ENCODE measurements around the gene CD1C.
"Not testable (repeated sequence)": the region's sequence is repeated elsewhere in the genome, so short reads cannot be mapped to it uniquely, and the experiment has no call there.

The CD1C gene

DNA sequence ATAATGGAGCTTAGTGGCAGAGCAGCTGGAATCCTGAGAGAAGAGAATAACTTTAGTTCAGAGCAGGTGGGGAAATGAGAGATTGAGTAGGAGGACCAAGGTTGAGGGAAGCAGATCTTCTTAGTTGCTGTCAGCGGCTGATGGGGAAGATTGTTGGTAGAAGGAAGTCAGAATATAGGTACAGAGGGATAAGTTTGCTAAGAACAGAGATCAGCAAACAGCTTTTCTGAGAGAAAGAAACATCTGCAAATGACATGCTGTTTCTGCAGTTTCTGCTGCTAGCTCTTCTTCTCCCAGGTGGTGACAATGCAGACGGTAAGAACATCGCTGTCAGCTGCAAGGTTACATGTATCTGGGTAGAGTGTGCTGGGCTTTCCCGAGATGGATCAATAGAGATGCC lies at the start of gene CD1C:
CD1C (plus strand) TSS at position 113 of the 400 bp plus-strand sequence; CDS start at position 255, 142 bp downstream.
- no peak for DNase-seq

DNA sequence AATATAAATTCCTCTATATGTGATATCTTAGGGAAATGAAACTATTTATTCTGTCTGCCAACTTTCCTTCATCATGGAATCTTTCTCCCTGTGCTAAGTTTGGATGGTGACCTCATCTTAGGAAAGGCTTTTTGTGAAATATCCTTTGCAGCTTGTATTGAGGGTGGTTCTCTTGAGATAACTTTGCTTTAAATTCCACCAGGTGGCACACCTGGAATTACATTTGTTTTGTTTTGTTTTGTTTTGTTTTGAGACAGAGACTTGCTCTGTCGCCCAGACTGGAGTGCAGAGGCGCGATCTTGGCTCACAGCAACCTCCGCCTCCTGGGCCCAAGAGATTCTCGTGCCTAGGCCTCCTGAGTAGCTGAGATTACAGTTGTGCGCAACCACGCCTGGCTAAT lies 43.1 kb upstream of the CD1C start:
- no peak for DNase-seq

DNA sequence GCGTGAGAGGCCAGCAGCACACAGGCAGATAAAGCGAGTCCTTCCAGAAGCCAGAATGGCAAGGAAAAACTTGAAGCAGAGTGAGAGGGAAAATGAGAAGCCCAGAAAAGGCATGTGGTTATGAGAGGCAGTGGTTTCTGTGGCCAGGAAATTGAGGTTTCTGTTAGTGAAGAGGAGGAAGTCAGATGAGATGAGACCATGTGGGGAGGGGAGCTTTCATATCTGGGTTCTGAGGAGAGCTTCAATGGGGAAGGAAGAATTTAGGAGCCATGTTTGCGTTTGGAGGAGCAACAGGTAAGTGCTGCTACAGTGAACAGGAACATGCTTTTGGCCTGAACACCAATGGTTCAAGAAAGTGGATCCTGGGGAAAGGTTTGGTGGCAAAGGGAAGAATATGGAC lies 41.6 kb upstream of the CD1C start:
- DNase-seq = no peak

DNA sequence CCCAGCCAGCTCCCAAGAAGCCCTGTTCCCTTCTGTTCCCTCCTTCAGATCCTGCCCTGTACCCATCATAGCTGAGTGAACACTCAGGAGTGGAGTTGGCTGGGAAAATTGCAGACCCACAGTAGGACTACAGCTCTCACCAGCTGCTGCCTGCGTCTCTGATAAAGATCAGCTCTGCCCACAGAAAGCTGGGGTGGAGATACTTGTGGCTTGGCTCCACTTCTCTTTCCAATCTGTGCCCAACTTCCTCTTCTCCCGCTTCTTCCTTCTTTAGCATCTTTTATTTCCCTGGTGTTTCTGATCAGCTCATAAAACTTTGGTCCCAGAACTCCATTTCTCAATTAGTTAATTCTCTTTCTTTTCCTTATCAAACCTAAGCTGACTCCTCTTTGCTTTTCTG lies 41.0 kb upstream of the CD1C start:
- DNase-seq = no peak

DNA sequence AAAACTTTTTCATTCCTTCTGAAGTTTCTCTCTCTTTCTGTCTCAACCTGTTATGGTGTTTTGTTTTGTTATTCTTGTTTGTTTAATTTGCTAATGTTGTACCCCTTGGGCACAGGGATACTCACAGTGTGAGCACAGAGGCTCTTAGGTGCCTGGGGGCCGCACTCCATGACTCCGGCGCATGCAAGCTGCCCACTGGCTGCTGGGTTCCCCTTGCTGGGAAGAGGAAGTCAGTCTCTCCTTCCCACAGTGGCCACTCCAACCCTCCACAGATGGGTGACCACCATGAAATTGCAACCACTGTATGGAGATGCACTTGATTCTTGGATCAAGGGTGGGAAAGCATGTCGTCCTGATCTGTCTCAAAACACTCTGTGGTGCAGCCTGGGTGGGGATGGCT lies 40.1 kb upstream of the CD1C start:
- no peak for DNase-seq

DNA sequence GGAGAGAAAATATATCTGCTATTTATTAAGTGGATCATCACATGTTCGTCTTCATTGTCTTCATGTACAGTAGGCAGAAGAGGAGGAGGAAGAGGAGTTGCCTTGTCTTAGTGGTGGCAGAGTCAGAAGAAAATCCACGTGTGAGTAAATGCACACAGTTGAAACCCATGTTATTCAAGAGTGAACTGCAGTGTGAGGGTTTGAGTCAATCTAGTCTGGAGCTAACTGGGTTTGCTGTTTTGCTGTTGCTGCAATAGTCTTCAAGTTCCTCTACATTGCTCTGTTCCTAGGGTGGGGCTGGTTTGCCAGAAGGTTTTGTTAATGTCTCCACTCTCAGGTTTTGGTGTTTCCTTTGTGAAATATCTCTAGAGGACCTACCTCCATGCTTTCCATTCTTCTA lies 38.6 kb upstream of the CD1C start:
- no peak for DNase-seq

DNA sequence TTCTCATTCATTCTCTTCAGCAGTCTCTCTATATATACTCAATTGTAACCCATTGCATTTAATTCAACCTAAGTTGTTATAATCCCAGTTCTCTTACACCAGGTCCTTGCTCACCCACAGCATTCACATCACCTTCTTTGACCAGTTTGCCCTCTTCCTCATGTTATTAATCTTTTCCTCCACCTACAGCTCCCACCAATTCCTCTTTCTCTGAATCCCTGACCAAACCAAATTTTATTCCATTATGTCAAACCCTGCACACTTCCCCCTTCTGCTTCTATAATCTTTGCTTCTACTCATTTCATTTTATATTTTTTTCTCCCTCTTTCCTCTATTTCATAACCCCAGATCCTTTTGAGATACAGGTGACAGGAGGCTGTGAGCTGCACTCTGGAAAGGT lies 34.1 kb upstream of the CD1C start:
- no peak for DNase-seq

DNA sequence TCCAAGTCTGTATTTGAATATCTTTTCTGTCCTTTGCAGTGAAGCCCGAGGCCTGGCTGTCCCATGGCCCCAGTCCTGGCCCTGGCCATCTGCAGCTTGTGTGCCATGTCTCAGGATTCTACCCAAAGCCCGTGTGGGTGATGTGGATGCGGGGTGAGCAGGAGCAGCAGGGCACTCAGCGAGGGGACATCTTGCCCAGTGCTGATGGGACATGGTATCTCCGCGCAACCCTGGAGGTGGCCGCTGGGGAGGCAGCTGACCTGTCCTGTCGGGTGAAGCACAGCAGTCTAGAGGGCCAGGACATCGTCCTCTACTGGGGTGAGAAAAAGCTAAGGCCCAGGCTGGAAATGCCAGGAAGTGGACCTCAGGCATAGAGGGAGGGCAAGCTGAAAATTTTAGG lies 33.0 kb upstream of the CD1C start:
- not testable (repeated sequence) for DNase-seq

DNA sequence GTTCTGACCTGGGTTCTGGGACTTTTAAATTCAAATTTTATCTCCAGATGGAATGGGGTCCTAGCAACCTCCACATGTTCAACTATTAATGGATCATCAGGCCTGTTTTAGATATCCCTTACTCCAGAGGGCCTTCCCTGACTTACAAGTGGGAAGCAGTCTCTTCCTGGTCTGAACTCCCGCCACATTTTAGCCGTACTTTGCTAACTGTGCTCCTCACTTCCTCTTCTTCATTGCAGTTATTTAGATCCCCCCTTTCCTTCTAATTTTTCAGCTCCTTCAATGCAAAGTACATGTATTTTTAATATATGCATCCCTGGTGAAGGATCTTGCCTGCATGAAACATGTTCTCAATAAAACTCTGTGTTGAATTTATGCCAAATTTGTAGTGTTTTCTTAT lies 31.8 kb upstream of the CD1C start:
- no peak for DNase-seq

DNA sequence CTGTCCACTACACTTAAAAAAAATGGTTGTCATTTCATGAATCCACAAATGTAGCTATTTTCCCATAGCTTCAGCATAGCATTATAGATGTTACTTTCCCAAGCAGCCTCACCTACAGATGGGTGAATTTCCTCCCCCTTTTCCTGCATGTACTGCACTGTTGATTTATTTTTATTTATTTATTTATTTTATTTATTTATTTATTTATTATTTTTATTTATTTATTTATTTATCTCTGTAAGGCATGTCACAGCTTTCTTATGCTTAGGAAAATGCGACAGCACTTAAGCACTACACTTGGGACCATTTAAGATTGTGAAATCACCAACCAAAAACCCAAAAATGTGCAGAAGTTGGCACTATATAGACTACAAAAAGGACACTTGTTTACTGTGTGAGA lies 30.6 kb upstream of the CD1C start:
- no peak for DNase-seq

DNA sequence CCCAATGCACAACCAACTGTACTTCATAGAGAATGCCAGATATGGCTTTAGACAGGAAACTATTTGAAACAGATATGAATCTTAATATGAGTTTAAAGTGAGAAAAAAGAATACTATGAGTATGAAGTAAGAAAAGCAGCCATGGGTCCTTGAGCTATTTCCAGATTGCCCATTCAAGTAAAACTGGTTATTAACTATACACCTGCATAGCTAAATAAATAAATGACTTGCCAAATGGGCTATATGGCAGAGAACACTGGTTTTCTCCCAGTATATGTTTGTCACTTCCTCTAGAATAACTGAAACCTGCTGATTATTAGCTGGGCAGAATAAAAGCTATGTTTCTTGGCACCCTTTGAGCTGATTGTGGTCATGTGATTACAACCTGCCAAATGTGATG lies 17.0 kb upstream of the CD1C start:
- DNase-seq = no peak

DNA sequence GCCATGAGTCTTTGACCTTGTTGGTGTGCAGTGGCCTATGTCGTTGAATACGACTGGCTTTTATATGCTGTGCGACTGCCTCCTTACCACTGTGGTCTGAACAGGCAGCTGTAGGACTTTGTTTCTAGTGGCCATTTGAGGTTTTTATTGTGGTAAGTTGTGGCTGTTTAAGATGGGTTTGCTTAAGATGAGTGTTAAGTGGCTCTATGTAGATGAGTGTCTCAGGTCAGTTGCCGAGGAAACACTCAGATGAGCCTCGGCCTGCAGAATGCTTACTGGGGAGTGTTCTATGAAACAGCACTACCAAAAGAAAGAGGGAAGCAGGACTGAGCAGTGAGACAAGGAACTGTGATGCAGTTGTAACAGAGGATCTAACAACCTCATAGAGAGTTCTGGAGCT lies 14.9 kb upstream of the CD1C start:
- DNase-seq = no peak

DNA sequence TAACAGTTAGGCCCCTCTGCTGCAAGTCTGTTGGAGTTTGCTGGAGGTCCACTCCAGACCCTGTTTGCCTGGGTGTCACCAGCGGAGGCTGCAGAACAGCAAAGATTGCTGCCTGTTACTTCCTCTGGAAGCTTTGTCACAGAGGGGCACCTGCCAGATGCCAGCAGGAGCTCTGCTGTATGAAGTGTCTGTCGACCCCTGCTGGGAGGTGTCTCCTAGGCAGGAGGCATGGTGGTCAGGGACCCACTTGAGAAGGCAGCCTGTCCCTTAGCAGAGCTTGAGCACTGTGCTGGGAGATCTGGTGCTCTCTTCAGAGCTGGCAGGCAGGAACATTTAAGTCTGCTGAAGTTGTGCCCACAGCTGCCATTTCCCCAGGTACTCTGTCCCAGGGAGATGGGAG lies 7.3 kb upstream of the CD1C start:
- DNase-seq = not testable (repeated sequence)

DNA sequence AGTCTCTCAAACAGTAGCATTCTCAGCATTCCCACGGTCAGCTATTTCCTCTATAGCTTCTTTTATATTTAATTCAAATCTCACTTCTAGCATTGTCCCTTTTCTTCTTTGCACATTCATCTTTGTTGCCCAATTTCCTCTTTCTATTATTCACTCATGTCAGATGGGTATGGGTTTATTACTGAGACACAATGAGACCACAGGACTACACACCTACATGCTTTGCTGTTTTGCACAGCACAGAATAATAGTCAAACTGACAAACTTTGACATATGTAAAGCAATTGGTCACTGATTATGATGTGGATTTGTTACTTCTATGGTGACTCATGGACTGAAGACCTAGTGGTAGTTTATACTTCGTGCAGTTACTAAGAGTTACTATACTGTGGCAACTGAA lies 5.8 kb upstream of the CD1C start:
- no peak for DNase-seq

DNA sequence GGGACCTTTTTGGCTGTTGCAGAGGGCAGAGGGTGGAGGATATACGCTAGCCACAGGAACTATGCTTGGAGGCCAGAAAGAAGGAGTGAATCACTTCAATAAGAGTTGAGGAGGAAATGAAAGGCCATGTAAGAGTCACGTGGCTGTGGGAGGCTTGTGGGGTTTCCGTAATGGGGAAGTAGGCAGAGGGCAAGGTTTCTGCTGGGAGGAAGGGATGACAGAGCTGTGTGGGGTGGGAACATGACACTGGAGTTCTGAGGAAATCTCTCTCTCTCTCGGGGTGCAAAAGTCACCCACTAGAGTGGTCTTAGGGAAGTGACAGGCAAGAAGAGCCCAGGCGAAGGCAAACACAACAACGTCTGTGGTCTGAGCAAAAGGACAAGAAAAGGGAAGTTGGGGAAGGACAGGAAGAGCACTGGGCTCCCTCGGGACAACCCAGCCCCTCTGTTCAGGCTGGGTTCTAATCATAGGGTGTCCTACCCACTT lies 3.9 kb upstream of the CD1C start:
- no peak for DNase-seq

DNA sequence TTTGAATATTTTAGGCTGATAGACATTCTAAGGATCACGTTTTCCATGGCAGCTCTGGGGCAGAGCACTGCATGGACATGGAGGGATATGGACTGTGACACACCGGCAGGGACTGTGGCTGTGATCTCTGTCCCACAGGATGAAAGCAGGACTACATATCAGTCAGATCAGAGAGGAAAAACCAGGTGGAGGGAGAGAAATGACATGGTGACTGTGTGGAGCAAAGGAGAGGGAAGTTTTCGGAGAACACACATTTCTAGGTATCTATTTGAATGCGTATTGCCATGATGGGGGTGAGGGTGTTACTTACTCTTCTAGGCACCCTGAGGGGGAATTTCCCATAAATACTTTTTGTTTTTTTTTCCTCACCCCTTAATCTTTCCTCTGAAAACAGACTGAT lies 3.2 kb upstream of the CD1C start:
- DNase-seq = no peak

DNA sequence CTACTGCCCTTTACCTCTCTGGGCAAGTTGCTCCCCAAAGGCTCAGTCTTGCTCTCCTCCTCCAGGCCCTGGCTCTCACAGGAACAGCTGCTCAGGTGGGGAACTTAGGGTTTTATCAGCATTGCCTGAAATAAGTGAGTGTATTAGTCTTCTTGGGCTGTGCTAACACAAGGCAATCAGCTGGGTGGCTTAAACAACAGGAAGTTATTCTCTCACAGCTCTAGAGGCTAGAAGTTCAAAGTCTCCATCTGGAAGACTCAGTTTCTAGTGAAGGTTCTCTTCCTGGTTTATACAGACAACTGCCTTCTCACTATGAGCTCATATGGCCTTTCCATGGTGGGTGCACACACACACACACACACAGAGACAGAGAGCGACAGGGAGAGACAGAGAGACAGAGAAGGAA lies 2.8 kb upstream of the CD1C start:
- no peak for DNase-seq

DNA sequence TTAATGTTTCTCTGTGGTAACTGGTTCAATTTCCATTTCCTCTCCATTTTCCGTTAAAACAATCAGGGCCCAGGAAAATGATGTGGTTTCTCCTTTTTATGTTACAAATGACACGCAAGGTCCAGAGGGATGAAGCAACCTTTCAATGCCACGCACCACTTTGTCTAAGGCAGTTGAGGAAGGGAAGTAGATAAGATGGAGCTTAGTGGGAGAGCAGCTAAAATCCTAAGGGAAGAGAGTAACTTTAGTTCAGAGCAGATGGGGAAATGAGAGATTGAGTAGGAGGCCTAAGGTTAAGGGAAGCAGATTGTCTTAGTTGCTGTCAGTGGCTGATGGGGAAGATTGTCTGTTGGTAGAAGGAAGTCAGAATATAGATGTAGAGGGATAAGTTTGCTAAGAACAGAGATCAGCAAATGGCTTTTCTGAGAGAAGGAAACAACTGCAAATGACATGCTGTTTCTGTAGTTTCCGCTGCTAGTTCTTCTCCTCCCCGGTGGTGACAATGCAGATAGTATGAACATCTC lies 660 bp downstream of the CD1C start:
- DNase-seq = no peak

DNA sequence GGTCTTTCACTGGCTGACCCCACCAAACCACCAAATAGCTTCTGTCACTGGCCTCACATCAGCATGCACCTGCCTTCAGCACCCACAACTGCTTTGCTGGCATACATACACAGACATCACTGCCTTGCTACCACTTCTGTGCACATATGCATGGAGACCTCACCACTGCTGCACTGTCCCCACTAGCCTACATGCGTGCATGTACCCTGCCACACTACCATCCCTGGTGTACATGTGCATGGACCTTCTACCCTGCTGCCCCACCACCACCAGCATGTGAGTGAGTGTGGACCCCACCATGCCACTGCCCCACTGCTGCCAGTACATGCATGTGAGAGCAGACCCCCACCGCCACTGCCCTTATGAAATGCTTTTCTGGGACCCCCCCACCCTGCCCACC lies 6.1 kb downstream of the CD1C start:
- DNase-seq = no peak

DNA sequence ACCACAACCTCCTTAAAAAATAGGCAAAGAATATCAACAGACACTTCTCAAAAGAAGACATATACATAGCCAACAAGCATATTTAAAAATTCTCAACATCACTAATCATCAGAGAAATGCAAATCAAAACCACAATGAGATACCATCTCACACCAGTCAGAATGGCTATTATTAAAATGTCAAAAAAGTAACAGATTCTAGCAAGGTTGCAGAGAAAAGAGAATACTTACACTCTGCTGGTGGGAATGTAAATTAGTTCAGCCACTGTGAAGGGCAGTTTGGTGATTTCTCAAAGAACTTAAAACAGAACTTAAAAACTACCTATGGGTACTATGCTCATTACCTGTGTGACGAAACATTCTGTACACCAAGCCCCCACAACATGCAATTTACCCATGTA lies 20.9 kb downstream of the CD1C start:
- DNase-seq = no peak

DNA sequence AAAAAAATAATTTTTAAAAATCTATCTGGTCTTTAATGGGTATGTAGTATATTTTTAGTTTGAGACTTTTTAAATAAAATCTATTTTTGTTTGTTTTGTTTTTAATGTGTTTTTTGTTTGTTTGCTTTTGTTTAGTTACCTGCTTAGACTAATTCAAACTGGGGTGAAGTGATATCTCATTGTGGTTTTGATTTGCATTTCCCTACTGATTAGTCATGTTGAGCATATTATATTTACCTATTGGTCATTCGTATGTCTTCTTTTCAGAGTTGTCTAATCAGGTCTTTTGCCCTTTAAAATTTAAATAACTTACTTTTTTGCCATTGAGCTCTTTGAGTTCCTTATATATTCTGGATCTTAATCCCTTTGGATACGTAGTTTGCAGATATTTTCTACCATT lies 21.3 kb downstream of the CD1C start:
- DNase-seq = no peak

DNA sequence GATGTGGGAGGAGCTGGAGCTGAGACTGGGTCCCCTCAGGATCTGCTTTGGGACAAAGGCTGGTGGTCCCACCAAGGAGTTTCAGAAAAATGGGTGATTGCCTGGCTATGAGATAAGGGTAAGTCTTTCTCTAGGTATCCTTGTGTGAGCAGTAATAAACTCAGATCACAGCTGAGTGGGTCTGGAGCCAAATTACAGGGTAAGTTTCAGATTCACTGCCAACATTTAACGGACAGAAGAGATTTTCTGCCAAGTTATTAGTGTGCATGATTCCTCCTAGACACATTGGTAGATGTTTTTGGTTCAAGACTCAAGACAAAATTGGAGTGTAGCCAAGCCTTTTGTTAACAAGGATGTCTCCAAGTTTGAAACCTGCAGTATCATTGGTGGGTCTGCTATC lies 34.1 kb downstream of the CD1C start:
- DNase-seq = no peak

DNA sequence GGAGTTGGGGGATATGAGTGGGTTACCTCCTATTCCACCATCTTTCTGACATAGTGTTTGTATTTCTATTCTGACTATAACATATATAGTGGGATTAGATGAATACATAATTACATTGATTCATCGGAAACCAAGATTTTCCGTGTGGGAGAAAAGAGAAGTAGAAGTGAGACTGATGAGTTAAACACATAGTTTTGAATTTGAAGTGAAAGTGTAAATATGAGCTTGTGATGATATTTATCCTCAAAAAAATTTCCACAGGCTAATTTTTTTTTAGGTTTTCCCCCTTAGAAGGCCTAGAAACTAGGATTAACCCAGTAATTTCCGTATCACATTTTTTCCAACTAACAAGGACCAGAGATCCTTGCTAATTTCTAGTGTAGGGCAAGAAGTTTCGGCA lies 34.7 kb downstream of the CD1C start:
- DNase-seq = no peak

DNA sequence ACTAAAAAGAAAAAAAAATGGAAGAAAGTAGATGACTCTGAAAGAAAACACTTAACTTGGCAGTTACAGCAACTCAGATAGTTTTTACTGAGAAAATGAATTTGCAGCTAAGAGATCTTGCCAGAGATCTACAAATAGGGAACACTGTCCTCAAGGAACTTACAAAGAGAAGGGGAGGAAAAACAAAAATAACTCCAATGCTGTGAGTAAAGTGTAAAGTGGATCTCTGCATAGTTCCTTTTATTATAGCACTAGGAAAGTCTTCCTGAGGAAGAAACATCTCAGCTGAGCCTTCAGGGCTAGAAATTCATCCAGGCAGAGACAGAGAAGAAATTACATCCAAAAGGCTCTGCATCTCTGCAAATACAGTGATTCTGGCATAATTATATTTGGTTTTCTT lies 37.8 kb downstream of the CD1C start:
- no peak for DNase-seq

DNA sequence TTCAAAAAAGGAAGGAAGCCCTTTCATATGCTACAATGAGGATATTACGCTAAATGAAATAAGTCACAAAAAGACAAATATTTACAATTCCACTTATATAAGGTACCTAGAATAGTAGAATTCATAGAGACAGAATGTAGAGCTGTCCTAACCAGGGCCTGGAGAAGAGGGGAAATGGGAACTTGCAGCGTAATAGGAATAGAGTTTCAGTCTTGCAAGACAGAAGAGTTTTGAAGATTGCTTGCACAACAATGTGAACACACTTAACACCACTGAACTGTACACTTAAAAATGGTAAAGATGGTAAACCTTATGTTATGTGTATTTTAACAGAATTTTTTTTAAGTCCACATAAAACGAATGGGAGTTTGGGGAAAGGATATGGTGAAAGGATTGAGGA lies 38.7 kb downstream of the CD1C start:
- no peak for DNase-seq

DNA sequence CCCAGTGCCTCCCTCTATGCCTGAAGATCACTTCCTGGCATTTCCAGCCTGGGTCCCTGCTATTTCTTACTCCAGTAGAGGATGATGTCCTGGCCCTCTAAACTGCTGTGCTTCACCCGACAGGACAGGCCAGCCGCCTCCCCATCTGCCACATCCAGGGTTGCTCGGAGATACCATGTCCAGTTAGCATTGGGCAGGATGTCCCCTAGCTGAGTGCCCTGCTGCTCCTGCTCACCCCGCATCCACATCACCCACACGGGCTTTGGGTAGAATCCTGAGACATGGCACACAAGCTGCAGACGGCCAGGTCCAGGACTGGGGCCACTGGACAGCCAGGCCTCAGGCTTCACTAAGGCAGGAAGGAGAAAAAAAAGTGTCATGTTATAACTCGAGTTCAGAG lies 39.6 kb downstream of the CD1C start:
- DNase-seq = no peak

All from fibroblast of skin of right quadriceps (primary cell).